GM12878 (cell line): ENCODE measurements around the gene GAB1.

Source experiments
- NFIC ChIP-seq: IDR thresholded peaks from 2 replicates; pipeline ENCODE4 v1.6.1; 2012; ENCODE audit warnings: low read depth, mild to moderate bottlenecking, inconsistent platforms, low read length, moderate library complexity
- POLR2A ChIP-seq: IDR thresholded peaks from 2 replicates; pipeline ENCODE4 v1.6.1; 2011; ENCODE audit warnings: low read depth, mild to moderate bottlenecking, low read length
- TF ChIP-seq, protein P1 (sequence below): fragments of 450-650 bp; IDR thresholded peaks from 2 replicates; pipeline ENCODE4 v1.6.1; 2017; ENCODE audit warnings: mild to moderate bottlenecking, low read depth, inconsistent platforms; ENCODE audit not compliant: poor library complexity, severe bottlenecking

DNA sequence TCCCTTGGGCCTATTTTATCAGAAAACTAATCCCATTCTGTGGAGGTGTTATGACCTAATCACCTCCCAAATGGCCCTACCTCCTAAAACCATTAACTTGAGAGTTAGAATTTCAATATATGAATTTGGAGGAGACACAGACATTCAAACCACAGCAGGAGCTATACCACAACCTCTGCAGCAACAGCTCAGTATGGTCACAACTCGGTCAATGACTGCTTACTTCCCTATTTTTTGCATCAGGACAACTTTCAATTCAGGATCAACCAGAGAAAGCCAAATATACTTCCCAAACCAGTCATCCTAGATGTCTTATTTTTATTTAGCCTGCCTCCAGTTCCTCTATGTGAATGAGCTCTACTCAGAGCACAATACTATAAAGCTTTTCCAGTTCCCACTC, 165.6 kb downstream of the GAB1 start:
- TF ChIP-seq POLR2A, result no peak
- no peak for TF ChIP-seq NFIC
- TF ChIP-seq, protein P1, sequence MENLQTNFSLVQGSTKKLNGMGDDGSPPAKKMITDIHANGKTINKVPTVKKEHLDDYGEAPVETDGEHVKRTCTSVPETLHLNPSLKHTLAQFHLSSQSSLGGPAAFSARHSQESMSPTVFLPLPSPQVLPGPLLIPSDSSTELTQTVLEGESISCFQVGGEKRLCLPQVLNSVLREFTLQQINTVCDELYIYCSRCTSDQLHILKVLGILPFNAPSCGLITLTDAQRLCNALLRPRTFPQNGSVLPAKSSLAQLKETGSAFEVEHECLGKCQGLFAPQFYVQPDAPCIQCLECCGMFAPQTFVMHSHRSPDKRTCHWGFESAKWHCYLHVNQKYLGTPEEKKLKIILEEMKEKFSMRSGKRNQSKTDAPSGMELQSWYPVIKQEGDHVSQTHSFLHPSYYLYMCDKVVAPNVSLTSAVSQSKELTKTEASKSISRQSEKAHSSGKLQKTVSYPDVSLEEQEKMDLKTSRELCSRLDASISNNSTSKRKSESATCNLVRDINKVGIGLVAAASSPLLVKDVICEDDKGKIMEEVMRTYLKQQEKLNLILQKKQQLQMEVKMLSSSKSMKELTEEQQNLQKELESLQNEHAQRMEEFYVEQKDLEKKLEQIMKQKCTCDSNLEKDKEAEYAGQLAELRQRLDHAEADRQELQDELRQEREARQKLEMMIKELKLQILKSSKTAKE, result no peak
